Activated T-helper 1 cell treated with anti-CD3 and anti-CD28 coated beads, Interleukin-2, amount 50 U/mL, for 16 hours (primary cell): ENCODE measurements around the gene MXD4.

ENCODE experiments used
- DNase-seq, 2 donors: peaks; one replicate each; pipeline ENCODE4 v3.0.0-alpha.2; 2020; ENCODE audit warnings: low read depth in 1 of 2, low spot score in 1 of 2

The MXD4 gene

GRCh38 chr4:2261853-2262144 is at the start of gene MXD4:
MXD4 (minus strand) TSS chr4:2262109; CDS start chr4:2261980, 129 bp downstream.
- no peak for DNase-seq

GRCh38 chr4:2306773-2307410 is 45.0 kb upstream of the MXD4 start:
- DNase-seq, result no peak

- DNase-seq, result no peak
These were observed 44.0 kb upstream of the MXD4 start for GRCh38 chr4:2305766-2306501.

- DNase-seq, result no peak
These were observed 43.1 kb upstream of the MXD4 start for GRCh38 chr4:2304877-2305561.

GRCh38 chr4:2304321-2304876 is 42.5 kb upstream of the MXD4 start:
- no peak for DNase-seq

- no peak for DNase-seq
These were observed 41.9 kb upstream of the MXD4 start for GRCh38 chr4:2303686-2304320.

- no peak for DNase-seq
These were observed 41.3 kb upstream of the MXD4 start for GRCh38 chr4:2303121-2303685.

- DNase-seq, result no peak
These were observed 40.6 kb upstream of the MXD4 start for GRCh38 chr4:2302387-2303119.

- DNase-seq, result no peak
These were observed 39.9 kb upstream of the MXD4 start for GRCh38 chr4:2301806-2302205.

GRCh38 chr4:2301225-2301642 is 39.3 kb upstream of the MXD4 start:
- DNase-seq, result no peak

GRCh38 chr4:2300431-2301224 is 38.7 kb upstream of the MXD4 start:
- DNase-seq, result no peak

GRCh38 chr4:2299794-2300193 is 37.9 kb upstream of the MXD4 start:
- no peak for DNase-seq

- DNase-seq, result no peak
These were observed 36.7 kb upstream of the MXD4 start for GRCh38 chr4:2298532-2298991.

- DNase-seq, result no peak
These were observed 36.0 kb upstream of the MXD4 start for GRCh38 chr4:2297606-2298531.

- DNase-seq, result no peak
These were observed 35.0 kb upstream of the MXD4 start for GRCh38 chr4:2296631-2297601.

GRCh38 chr4:2295900-2296442 is 34.1 kb upstream of the MXD4 start:
- DNase-seq, result no peak

- DNase-seq, result no peak
These were observed 33.6 kb upstream of the MXD4 start for GRCh38 chr4:2295500-2295899.
